MCF 10A (cell line): ENCODE results near the gene ALG2. TPM values are rescaled to one million over a fixed set of nuclear protein-coding genes. Genes with fewer than 3 reads are reported as not detected.
A peak's percentile ranks its signal among the peaks of the same experiment; 100 is the strongest.

Experiments used
- BruUV-seq: library from RNA; stranded (reverse); fragments of 400-500 nt; replicated peaks from 2 replicates; lab custom pipeline; 2021; lab: Mats Ljungman, UMichigan
- CTCF ChIA-PET: fragments of 300-600 bp; sonication (Branson Sonifier 250); formaldehyde crosslinking; extraction: SDS; loops from one replicate; lab custom pipeline; 2021; ENCODE audit warnings: antibody characterized with exemption, inconsistent platforms; lab: Yijun Ruan, JAX
- POLR2A ChIA-PET: fragments of 300-600, 350-650 bp; sonication (Branson Sonifier 250); formaldehyde crosslinking; extraction: SDS; loops from one replicate; lab custom pipeline; 2020; ENCODE audit warnings: antibody characterized with exemption, inconsistent platforms; lab: Yijun Ruan, JAX
- DNase-seq: peaks from one replicate; pipeline ENCODE4 v3.0.0-alpha.2; 2018; ENCODE audit not compliant: unreplicated experiment
- H3K27ac Mint-ChIP-seq: one replicate; pipeline ENCODE4 v1.8.0; 2022; ENCODE audit warnings: mild to moderate bottlenecking, low read depth, mixed read lengths; ENCODE audit not compliant: unreplicated experiment
- H3K27me3 Mint-ChIP-seq: one replicate; pipeline ENCODE4 v1.8.0; 2022; ENCODE audit warnings: mixed read lengths; ENCODE audit not compliant: insufficient read depth, unreplicated experiment
- H3K36me3 Mint-ChIP-seq: one replicate; pipeline ENCODE4 v1.8.0; 2022; ENCODE audit warnings: mild to moderate bottlenecking, moderate library complexity, mixed read lengths; ENCODE audit not compliant: insufficient read depth, unreplicated experiment
- H3K4me1 Mint-ChIP-seq: one replicate; pipeline ENCODE4 v1.8.0; 2022; ENCODE audit warnings: mixed read lengths; ENCODE audit not compliant: insufficient read depth, unreplicated experiment
- H3K4me3 Mint-ChIP-seq: one replicate; pipeline ENCODE4 v1.8.0; 2022; ENCODE audit warnings: mild to moderate bottlenecking, moderate library complexity, mixed read lengths; ENCODE audit not compliant: unreplicated experiment
- H3K9me3 Mint-ChIP-seq: one replicate; pipeline ENCODE4 v1.8.0; 2022; ENCODE audit warnings: mixed read lengths; ENCODE audit not compliant: unreplicated experiment
- CTCF ChIP-seq: fragments of 200-600 bp; IDR thresholded peaks from one replicate; pipeline ENCODE4 v1.8.0; 2022; ENCODE audit warnings: antibody characterized with exemption, mild to moderate bottlenecking; ENCODE audit not compliant: unreplicated experiment
- intact Hi-C: fragments of 100-400 bp; cut with micrococcal nuclease; formaldehyde crosslinking; loops from 2 replicates; pipeline ENCODE4 v1.14.1; 2022
- total RNA-seq: library from RNA; stranded (reverse); gene quantifications from 2 replicates; pipeline ENCODE4 v1.2.3, GENCODE V29; 2022

ALG2 gene
- total RNA-seq, 1 experiment from 2014 or later: 54.7 TPM

GRCh38 chr9:99266255-99267023 lies 44.7 kb upstream of the ALG2 start:
- Mint-ChIP-seq H3K9me3 (no peaks in the 10 kb centered on the region), H3K27me3 (peaks cover 16% of the 10 kb centered on the region), H3K4me3 (peak overlapping the region; percentile 37), H3K27ac (no peak overlapping the region), H3K4me1 (peaks cover 19% of the 10 kb centered on the region), H3K36me3 (no peaks in the 10 kb centered on the region)
- peak; percentile 83 for TF ChIP-seq CTCF
- BruUV-seq: no TSS peak
- DNase-seq: peak; percentile 72
- ChIA-PET POLR2A (interaction anchor here (0.5 to 0.7 kb wide), 3 partner anchors 43 to 832 kb away, joined by 3 to 4 read pairs (median 3); no protein-coding TSS in a partner anchor), CTCF (interaction anchor here (0.6 to 2.0 kb wide), 14 partner anchors 8 to 1050 kb away, joined by 3 to 10 read pairs (median 4); partner anchors contain the start of gene NR4A3)
- intact Hi-C loops: loop anchor here (1.0 to 10.0 kb wide), 4 partner anchors 82 to 762 kb away; partner anchors contain the start of gene NR4A3

GRCh38 chr9:99265691-99266090 lies 43.9 kb upstream of the ALG2 start:
- intact Hi-C loops: loop anchor here (1.0 to 10.0 kb wide), 4 partner anchors 81 to 763 kb away; partner anchors contain the start of gene NR4A3
- Mint-ChIP-seq H3K9me3 (no peaks in the 10 kb centered on the region), H3K36me3 (no peaks in the 10 kb centered on the region), H3K4me3 (no peak overlapping the region), H3K27me3 (peaks cover 8% of the 10 kb centered on the region), H3K4me1 (peaks cover 19% of the 10 kb centered on the region), H3K27ac (no peak overlapping the region)
- ChIA-PET POLR2A (interaction anchor here (0.7 kb wide), 2 partner anchors 43 to 721 kb away, joined by 3 to 4 read pairs; no protein-coding TSS in a partner anchor), CTCF (interaction anchor here (0.6 to 2.0 kb wide), 17 partner anchors 8 to 1063 kb away, joined by 3 to 10 read pairs (median 4); partner anchors contain the start of gene NR4A3)
- TF ChIP-seq CTCF: no peak
- BruUV-seq: no TSS peak
- DNase-seq: no peak

- POLR2A ChIA-PET: no interaction called here
- DNase-seq: peak; percentile 30
- Mint-ChIP-seq H3K4me3 (no peak overlapping the region), H3K9me3 (no peaks in the 10 kb centered on the region), H3K27me3 (no peaks in the 10 kb centered on the region), H3K27ac (no peak overlapping the region), H3K36me3 (no peaks in the 10 kb centered on the region), H3K4me1 (peaks cover 13% of the 10 kb centered on the region)
- TF ChIP-seq CTCF: peak; percentile 18
- CTCF ChIA-PET: interaction anchor here (0.8 to 1.6 kb wide), 3 partner anchors 30 to 82 kb away, joined by 3 to 5 read pairs (median 3); no protein-coding TSS in a partner anchor
- intact Hi-C loops: loop anchor here (10.0 kb wide), 1 partner anchor 79 kb away; no protein-coding TSS in a partner anchor
- no TSS peak for BruUV-seq
Measured at GRCh38 chr9:99264070-99264680, 42.4 kb upstream of the ALG2 start.

- POLR2A ChIA-PET: interaction anchor here (0.7 kb wide), 1 partner anchor 750 kb away, joined by 3 read pairs; no protein-coding TSS in a partner anchor
- Mint-ChIP-seq H3K27ac (no peak overlapping the region), H3K9me3 (no peaks in the 10 kb centered on the region), H3K27me3 (no peaks in the 10 kb centered on the region), H3K4me1 (peaks cover 13% of the 10 kb centered on the region), H3K4me3 (no peak overlapping the region), H3K36me3 (no peaks in the 10 kb centered on the region)
- BruUV-seq: no TSS peak
- intact Hi-C loops: loop anchor here (10.0 kb wide), 1 partner anchor 78 kb away; no protein-coding TSS in a partner anchor
- TF ChIP-seq CTCF: no peak
- CTCF ChIA-PET: no interaction called here
- DNase-seq: no peak
Measured at GRCh38 chr9:99262949-99263418, 41.2 kb upstream of the ALG2 start.
